ENCODE measurements around the gene ZNF652.
"Not testable (repeated sequence)": the region's sequence is repeated elsewhere in the genome, so short reads cannot be mapped to it uniquely, and the experiment has no call there.

Gene ZNF652

GRCh38 chr17:49384951-49385350 lies 22.9 kb upstream of the ZNF652 start:
- DNase-seq = no peak

DNA sequence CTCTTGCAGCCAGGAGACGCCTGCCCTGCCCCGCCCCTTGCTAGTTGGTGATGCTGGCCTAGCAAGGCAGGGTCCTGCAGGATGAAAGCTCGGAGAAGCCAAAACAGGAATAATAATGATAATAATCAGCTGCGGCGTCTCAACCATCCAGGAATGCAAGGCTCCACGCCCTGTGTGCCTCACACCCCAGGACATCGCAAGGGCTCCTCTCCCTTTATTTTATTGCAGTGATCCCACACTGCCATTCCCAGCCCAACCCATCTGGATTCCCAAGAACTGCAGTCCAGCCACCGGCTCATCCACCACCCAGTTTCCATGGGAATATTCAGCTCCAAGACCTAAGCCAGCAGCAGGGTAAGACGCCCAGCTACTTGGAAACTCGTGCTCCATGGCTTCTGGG lies 21.0 kb upstream of the ZNF652 start:
- DNase-seq = no peak

GRCh38 chr17:49382556-49382955 lies 20.5 kb upstream of the ZNF652 start:
- no peak for DNase-seq

DNA sequence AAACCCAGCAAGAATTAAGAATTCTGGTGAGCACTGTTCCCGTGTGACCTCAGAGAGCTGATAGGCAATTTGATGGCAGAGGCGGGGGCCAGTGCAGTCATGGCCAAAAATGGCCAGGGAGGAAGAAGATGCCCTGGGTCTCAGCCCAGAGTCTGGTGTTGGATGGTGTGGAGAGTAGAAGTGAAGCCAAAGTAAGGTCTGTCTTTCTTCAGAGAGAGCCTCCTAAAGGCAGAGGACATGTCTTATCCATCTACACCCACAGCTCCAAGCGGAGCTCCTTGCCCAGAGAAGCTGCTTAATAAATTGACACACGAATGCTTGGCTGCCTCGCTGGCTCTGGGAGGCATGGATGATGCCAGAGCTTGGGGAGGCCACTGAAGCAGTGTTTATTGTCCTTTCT lies 19.7 kb upstream of the ZNF652 start:
- DNase-seq = no peak

DNA sequence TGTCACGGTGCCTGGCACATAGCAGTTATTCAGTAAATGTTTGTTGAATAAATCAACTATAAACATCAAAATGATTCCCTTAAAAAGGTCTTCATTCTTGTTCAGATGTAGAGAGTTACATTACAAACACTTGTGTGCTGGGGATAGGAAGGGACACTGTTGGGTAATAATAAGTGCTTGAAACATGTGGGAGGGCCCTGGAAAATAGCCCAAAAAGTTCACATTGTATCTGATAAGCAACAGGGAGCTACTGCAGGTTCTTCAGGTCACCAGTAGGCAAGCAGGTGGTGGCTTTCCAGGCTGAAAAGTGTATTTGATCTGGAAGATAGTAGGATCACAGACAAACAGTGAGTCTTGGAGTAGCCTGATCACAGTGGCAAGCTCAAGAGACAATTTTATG lies 19.0 kb upstream of the ZNF652 start:
- no peak for DNase-seq

DNA sequence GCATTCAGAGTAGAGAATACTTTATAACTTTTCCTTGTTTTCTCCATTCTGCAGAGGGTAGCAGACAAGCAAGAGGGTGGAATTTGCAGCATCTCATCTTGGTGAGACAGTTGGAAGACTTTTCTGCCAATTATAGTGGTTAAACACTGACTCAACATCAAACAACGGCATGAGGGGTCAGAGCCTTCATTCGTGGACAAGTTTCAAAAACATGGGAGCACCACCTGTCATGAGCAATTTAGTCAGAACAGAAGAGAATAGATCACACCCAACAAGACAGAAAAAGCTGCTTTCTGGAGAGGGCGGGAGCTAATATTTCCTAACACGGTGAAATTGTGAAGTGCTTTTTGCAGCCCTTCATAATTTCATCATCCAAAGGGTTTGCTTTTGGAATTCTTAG lies 17.9 kb upstream of the ZNF652 start:
- no peak for DNase-seq

DNA sequence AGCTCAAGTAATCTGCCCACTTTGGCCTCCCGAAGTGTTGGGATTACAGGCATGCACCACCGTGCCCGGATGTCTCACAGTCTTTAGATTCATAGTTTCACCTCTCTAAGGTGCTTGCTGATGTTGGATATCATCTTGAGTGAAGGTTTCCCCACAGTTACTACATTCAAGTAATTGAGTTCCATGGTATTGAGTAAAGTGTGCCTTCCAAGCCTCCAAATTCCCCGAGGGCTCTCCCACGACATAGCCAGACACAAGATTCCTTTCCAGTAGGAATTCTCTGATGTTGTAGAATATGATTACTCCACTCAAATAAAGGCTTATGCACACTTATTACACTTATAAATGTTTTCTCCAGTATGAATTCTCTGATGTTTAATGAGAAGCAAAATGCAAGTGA lies 16.3 kb upstream of the ZNF652 start:
- no peak for DNase-seq

DNA sequence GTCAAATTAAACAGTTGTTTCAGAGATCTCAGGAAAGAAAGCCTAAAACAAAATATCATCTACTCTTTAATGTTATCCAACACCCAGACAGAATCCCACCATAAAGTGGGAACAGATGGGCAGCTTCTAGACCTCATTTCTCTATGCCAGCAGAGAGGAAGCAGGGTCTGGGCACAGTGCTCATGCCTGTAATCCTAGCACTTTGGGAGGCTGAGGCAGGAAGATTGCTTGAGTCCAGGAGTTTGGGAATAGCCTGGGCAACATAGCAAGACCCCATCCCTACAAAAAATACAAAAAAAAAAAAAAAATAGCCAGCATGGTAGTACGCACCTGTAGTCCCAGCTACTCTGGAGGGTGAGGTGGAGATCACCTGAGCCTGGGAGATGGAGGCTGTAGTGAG lies 13.5 kb upstream of the ZNF652 start:
- no peak for DNase-seq

DNA sequence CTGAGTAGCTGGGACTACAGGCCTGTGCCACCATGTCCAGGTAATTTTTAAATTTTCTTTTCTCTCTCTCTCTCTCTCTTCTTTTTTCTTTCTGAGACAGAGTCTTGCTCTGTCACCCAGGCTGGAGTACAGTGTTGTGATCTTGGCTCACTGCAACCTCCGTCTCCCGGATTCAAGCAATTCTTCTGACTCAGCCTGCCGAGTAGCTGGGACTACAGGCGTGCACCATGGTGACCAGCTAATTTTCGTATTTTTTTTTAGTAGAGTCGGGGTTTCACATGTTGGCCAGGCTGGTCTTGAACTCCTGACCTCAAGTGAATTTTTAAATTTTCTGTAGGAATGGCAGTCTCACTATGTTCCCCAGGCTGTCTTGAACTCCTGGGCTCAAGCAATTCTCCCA lies 11.1 kb upstream of the ZNF652 start:
- DNase-seq = no peak

DNA sequence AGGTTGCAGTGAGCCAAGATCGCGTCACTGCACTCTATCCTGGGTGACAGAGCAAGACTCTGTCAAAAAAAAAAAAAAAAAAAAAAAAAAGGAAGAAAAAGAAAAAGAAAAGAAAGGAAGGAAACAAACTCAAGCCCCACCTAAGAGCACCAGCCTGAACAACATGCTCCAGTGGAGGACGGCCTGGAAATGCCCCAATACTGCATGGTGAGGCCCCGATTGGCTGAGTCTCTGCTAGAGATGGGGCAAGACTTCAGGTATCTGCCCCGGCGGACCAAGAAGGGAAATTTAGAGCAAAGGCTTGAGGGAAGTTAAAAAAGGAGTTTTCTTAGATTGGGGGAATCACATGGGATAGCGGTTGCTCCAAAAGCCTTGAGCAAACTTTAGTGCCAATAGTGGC lies 10.4 kb upstream of the ZNF652 start:
- no peak for DNase-seq

DNA sequence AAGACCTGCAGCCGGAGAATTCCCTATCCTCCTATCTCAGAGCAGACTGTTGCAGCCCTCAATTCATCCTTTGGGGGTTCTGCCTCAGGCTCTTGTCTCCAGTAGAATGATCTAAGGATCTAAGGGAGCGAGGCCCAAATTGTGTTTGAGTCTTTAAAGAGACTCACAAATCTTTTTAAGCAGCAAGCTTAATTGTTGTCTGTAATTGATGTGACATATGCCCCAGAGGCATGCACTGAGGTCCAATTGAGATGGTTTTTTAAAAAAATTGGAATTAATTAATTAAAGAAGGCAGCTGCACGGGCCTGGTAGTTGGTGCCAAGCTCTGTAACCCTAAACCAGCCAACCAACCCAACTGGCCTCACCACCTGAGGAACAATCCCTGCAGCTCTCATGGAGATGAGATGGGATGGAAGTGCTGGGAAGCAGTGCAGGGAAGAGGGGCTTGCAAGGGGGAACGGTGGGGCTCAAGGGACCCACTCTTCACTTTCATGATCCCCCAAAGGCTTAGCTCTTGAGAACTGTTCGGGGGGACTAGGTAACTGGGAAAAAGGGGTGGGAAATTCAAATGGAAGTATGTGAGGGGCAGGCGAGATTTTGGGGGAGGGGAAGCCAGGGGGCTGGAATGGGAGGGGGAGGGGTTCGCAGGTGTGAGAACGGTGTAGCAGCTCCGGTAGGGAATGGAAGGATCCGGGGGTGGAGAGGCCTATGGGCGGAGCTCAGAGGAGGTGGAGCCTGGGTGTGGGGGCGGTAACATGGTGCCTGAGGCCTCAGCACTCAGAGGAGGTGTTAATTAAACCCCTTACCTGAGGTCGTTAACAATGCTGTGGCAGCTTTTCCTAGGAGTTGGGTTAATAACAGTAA lies 9.2 kb upstream of the ZNF652 start:
- no peak for DNase-seq

DNA sequence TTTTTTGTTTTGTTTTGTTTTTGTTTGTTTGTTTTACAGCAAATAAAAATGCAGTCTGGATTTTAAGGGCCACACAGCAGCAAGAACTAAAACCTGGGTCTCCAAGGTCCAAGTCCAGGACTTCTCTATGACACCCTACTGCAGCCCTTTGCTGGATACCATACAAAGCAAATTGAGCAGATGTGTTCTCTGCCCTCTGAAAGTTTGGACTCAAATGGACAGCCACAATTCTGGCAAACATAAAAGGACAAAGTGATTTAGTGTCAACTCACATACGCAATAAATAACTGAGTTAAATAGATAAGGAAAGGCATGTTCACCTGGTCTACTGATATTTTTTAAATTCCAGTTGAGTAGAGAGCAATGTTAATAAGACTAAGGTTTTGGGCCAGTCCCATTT lies 7.7 kb upstream of the ZNF652 start:
- no peak for DNase-seq

DNA sequence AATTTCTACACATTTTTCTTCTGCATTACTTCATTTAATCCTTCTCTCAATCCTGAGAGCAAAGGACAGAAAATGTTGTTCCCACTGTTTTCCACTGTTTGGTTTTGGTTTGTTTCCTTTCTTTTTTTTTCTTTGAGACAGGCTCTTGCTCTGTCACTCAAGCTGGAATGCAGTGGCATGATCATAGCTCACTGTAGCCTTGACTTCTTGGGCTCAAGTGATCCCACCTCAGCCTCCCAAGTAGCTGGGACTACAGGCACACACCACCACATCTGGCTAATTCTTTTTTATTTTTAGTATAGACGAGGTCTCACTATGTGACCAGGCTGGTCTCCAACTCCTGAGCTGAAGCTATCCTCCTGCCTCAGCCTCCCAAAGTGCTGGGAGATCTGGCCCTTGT lies 7.0 kb upstream of the ZNF652 start:
- DNase-seq = no peak

GRCh38 chr17:49365667-49366066 lies 3.6 kb upstream of the ZNF652 start:
- peak; percentile 67 for DNase-seq

DNA sequence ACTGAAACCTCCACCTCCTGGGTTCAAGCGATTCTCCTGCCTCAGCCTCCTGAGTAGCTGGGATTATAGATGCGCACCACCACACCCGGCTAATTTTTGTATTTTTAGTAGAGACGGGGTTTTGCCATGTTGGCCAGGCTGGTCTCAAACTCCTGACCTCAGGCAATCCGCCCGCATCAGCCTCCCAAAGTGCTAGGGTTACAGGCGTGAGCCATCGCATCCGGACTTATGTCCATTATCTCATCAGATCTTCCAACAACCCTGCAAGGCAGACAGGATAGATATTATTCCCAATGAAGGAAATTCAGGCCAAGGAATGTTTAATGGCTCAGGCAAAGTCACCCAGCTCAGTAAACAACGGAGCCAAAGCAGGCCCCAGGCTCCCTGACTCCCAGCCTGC lies 3.1 kb upstream of the ZNF652 start:
- not testable (repeated sequence) for DNase-seq

DNA sequence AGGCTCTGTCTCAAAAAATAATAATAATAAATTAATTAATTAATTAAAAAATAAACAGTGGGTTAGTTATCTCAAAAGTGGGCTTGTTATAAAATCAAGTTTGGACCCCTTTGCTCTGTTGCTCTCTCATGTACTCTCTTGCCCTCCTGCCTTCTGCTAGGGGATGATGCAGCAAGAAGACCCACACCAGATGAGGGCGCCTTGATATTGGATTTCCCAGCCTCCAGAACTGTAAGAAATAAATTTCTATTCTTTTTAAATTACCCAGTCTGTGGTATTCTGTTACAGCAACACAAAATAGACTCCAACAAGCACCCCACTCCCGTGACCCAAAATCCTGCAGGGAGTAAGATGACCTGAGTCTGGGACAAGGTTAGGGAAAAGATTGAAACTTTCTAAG lies 2.1 kb upstream of the ZNF652 start:
- DNase-seq = no peak

- no peak for DNase-seq
Observed at GRCh38 chr17:49363251-49363650, 1.2 kb upstream of the ZNF652 start.

- DNase-seq = peak; percentile 66
Observed at GRCh38 chr17:49362723-49363117, 670 bp upstream of the ZNF652 start.

DNA sequence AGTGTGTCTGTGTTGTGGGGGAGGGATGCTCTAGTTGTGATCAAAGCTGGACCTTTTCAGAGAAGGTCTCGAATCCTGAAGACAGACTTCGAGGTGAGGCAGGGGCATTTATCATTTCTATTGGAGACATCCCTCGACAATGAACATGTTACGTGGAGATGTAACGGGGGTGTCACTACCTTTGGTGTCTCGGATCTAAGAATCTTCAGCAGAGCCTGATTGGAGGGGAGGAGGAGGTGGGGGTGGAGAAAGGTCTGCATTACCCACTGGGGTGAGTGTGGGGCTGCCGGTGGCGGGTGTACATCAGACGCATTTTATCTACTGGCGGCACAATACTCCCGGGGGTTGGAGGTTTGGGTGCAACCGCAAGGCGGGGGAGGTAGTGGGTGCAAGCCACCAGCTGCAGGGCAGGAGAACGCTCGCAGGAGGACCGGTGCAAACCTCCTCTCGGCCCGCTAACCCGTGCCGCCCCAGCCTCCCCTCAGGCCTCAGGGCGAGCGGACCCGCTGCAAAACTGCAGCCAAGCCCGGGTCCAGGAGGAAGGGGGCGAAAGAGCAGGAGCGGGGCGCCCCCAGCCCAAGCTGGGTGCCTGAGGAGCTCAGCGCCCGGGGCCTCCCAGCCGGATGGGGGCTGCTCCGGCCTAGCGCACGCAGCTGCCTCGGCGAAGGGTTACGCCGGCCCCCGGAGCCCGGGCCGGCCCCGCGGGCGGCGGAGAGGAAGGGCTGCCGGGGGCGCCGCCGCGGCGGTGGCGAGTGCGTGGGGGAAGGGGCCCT lies 735 bp downstream of the ZNF652 start:
- peak; percentile 83 for DNase-seq

- no peak for DNase-seq
Observed at GRCh38 chr17:49360796-49361128, 1.3 kb downstream of the ZNF652 start.

DNA sequence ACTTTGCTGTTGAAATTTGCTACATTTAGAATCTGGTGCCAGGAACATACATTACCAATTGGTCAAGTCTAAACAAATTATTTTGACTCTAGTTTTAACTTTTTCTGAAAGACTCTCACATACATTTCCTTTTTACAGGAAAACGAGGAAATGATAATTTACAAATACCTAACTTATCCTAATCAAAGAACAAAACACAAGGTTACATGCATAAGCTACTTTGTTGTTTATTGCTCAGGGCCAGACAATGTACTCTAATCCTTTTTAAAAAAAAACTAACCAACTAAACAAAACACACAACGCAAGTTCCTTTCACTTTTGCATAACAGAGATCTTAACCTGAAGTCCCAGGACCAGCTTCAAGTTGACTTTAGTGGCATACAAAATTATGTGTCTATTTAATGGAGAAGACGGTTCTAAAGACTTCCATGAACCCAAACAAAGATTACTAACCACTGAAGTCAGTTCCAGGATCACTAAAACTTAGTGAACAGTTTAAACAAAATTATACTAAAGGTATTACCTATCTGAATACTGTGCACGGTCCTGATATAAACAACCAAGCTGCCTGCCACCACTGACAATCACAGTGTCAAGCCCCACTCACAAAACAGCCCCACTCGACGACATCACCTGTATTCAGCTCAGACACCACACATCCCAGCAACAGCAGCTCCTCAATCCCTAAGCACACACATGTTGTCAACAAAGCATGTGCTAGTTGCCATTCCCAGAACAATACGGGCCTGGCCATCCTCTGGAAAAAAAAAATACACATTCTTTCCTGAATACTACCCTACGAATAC lies 1.9 kb downstream of the ZNF652 start:
- peak; percentile 71 for DNase-seq

GRCh38 chr17:49358641-49359247 lies 3.3 kb downstream of the ZNF652 start:
- no peak for DNase-seq

DNA sequence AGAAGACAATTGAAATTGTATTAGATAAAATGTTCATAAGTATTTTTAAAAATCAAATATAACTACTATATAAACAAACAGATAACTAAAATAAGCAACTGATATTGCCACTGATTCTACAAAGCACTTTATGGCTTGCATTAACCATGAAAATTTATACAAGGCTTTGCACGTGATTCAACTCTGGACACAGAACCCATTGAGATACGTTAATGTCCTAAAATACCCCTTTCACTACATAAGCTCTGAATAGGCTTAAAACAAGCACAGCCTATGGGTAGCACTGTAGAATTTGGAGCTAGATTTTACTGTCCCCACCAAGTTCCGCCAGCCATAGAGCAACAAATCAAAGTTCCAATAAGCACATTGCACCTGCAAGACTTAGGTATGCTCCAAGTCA lies 4.5 kb downstream of the ZNF652 start:
- DNase-seq = no peak
